ENCODE results near the gene RCL1. TPM values are rescaled to one million over a fixed set of nuclear protein-coding genes. Genes with fewer than 3 reads are reported as not detected.

The RCL1 gene
- total RNA-seq, 1 donor from 2014 or later, result 12.7 TPM

GRCh38 chr9:4849369-4849768 is 56.6 kb downstream of the RCL1 start:
- no peaks in the 10 kb centered on the region for H3K27me3 Mint-ChIP-seq (ENCODE audit: low read depth)
- no peak overlapping the region for H3K27ac Mint-ChIP-seq (ENCODE audit: unreplicated experiment)
- TF ChIP-seq CTCF (conservative IDR thresholded peaks at IDR 0.05), result no peak
- no peak overlapping the region for H3K4me3 Mint-ChIP-seq
- peaks cover 4% of the 10 kb centered on the region for H3K36me3 Mint-ChIP-seq (ENCODE audit: low read depth)
- no peak for DNase-seq (ENCODE audit: low read depth, low spot score)
- H3K4me1 Mint-ChIP-seq, result no peaks in the 10 kb centered on the region
- no peaks in the 10 kb centered on the region for H3K9me3 Mint-ChIP-seq

- Mint-ChIP-seq H3K36me3 (ENCODE audit: low read depth) (peaks cover 7% of the 10 kb centered on the region), H3K4me3 (no peak overlapping the region), H3K4me1 (peaks cover 7% of the 10 kb centered on the region), H3K27ac (ENCODE audit: unreplicated experiment) (no peak overlapping the region), H3K9me3 (no peaks in the 10 kb centered on the region), H3K27me3 (ENCODE audit: low read depth) (no peaks in the 10 kb centered on the region)
- no peak for DNase-seq (ENCODE audit: low read depth, low spot score)
- TF ChIP-seq CTCF (conservative IDR thresholded peaks at IDR 0.05), result no peak
Measured at GRCh38 chr9:4850603-4851310, 58.0 kb downstream of the RCL1 start.

DNA sequence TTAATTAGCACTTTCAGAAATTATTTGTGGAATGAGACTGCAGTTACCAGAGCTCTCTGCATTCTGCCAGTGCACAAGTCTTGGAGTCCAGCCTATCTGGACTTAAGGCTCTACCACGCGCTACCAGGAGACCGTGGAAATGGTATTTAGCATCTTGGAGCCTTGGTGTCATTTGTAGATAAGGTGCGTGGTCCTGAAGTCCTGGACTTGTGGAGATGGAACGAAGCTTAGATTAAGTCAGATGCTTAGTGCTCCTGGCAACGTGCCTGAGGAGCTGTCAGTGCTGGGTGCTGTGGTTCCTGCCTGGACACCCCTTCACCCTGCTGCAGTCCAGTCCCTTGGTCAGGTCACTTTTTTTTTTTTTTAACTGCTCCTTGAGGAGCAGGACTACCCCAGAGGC is 59.7 kb downstream of the RCL1 start:
- Mint-ChIP-seq H3K4me3 (no peak overlapping the region), H3K9me3 (no peaks in the 10 kb centered on the region), H3K27ac (ENCODE audit: unreplicated experiment) (no peak overlapping the region), H3K27me3 (ENCODE audit: low read depth) (no peaks in the 10 kb centered on the region), H3K36me3 (ENCODE audit: low read depth) (peaks cover 15% of the 10 kb centered on the region), H3K4me1 (peaks cover 13% of the 10 kb centered on the region)
- no peak for TF ChIP-seq CTCF (conservative IDR thresholded peaks at IDR 0.05)
- no peak for DNase-seq (ENCODE audit: low read depth, low spot score)

GRCh38 chr9:4854265-4854590 is 61.5 kb downstream of the RCL1 start:
- no peak for DNase-seq (ENCODE audit: low read depth, low spot score)
- no peaks in the 10 kb centered on the region for H3K9me3 Mint-ChIP-seq
- TF ChIP-seq CTCF (conservative IDR thresholded peaks at IDR 0.05), result no peak
- H3K36me3 Mint-ChIP-seq (ENCODE audit: low read depth), result peaks cover 26% of the 10 kb centered on the region
- H3K4me1 Mint-ChIP-seq, result peaks cover 13% of the 10 kb centered on the region
- H3K27me3 Mint-ChIP-seq (ENCODE audit: low read depth), result no peaks in the 10 kb centered on the region
- no peak overlapping the region for H3K27ac Mint-ChIP-seq (ENCODE audit: unreplicated experiment)
- H3K4me3 Mint-ChIP-seq, result no peak overlapping the region

DNA sequence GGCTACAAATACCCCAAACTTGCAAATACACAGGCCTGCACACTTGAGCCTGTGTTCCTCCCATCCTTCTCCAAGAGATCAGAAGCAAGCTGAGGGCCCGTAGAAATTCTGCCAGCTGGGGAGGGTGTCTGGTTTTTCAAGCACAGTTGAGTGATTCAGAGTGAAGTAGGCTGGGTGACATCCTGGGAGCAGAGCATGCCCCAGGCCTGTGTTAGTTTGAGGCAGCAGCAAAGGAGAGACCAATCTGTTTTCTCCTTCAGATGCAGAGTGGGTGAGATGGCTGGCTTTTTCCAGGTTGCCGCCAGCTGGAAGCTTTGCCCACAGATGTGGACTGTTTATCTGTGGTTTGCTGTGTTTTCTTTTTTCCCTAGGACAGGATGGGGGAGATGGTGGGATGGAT is 63.1 kb downstream of the RCL1 start:
- no peak for TF ChIP-seq CTCF (conservative IDR thresholded peaks at IDR 0.05)
- H3K9me3 Mint-ChIP-seq, result no peaks in the 10 kb centered on the region
- peaks cover 26% of the 10 kb centered on the region for H3K36me3 Mint-ChIP-seq (ENCODE audit: low read depth)
- peaks cover 13% of the 10 kb centered on the region for H3K4me1 Mint-ChIP-seq
- no peak overlapping the region for H3K4me3 Mint-ChIP-seq
- DNase-seq (ENCODE audit: low read depth, low spot score), result no peak
- H3K27ac Mint-ChIP-seq (ENCODE audit: unreplicated experiment), result no peak overlapping the region
- no peaks in the 10 kb centered on the region for H3K27me3 Mint-ChIP-seq (ENCODE audit: low read depth)

All from neural crest cell (in vitro differentiated cells).